LoVo (cell line): ENCODE results near the gene SPN.
"Not testable (repeated sequence)": the region's sequence is repeated elsewhere in the genome, so short reads cannot be mapped to it uniquely, and the experiment has no call there.

Source experiments
- DNase-seq: peaks from one replicate; pipeline ENCODE4 v3.0.0-alpha.2; 2016; ENCODE audit warnings: low spot score

SPN gene

DNA sequence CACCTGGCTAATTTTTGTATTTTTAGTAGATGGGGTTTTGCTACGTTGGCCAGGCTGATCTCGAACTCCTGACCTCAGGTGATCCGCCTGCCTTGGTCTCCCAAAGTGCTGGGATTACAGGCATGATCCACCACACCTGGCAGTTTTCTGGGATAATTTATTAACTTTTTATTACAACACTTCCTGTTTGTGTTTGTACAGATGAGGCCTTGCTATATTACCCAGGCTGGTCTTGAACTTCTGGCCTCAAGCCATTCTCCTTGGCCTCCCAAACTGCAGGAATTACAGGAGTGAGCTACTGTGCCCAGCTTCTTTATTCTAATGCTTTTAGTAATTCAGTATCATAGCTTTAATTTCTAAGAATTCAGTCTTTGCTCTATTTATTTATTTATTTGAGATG lies 16.1 kb upstream of the SPN start:
- no peak for DNase-seq

DNA sequence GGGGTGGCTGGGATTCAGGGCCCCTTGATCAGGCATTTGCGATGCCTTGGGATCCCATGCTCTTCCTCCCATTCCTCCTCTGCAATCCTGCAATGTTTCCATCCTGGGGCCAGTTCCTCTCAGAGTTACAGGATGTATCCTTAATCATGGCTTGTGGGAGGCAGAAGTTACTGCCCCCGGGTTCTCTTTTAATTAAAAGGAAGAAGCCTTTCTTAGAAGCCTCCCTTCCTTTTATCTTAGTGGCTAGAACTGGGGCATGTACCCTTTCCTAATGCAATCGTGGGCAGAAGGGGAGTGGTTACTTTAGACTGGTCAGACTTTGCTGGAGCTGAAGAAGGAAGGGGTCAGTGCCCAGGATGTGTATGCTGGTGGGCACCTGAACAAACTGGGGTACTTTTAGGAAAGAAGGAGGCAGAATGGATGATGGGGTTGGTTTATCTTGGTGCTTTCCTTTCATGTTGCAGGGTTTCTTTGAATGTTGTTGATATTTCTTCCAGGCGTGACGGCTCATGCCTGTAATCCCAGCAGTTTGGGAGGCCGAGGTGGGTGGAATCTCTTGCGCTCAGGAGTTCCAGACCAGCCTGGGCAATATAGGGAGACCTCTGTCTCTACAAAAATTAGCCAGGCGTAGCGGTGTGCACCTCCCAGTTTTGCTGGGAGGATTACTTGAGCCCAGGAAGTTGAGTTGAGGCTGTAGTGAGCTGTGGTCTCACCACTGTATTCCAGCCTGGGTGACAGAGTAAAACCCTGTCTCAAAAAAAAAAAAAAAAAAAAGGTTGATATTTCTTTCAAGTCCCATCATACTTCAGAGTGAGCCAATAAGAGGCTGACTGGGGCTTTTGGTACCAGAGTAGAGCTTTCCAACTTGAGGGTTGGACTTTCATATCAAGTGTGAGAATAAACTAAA lies 13.2 kb upstream of the SPN start:
- DNase-seq: no peak

DNA sequence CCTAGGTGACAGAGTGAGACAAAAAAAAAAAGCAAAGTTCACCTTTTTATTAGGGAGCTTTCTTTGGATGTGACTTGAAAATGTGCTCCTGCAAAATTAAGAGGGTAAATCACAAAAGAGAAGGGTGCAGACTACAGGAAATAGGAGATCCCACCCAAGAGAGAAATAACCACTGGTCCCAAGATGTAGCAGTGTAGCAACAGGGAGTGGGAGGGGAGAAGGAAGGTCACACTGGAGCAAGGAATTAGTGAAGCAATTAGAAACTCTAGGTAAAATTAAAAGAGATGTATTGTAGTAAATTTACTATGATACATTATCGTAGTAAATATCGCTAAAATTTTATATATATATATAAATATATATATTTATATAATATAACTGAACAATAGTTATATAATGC lies 12.3 kb upstream of the SPN start:
- no peak for DNase-seq

DNA sequence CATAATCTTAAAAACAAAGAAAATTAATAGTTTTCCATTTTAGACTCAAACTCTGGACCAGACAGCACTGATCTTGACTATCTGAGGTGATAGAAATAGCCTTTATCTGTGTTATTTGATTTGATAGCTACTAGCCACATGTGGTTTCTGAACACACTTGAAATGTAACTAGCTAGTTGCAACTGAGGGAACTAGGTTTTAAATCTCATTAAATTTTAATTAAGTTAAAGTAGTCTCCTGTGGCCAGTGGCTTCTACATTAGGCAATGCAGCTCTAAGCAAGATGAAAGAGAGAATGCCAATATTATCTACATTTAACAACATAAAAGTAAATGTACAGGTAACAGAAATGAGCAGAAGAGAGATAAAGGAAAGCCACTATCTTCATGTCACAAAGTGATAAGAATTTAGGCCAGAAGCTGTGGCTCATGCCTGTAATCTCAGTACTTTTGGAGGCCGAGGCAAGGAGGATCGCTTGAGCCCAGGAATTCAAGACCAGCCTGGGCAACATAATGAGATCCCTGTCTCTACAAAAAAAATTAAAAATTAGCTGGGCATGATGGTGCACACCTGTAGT lies 11.2 kb upstream of the SPN start:
- no peak for DNase-seq

DNA sequence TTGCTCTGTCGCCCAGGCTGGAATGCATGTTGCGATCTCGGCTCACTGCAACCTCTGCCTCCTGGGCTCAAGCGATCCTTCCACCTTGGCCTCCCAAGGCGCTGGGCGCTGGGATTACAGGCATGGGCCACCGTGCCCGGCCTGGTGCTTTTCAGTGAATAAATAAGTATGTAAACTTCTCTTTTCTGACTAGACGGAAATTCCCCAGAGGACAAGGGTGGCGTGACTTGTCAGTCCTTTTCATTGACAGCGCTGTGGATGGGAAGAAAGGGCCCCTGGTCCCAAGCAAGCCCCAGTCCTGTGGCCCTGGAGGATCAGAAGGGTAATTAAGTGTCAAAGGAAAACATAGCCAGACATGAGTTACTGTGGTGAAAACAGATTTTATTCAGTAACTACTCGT lies 9.6 kb upstream of the SPN start:
- DNase-seq: no peak

DNA sequence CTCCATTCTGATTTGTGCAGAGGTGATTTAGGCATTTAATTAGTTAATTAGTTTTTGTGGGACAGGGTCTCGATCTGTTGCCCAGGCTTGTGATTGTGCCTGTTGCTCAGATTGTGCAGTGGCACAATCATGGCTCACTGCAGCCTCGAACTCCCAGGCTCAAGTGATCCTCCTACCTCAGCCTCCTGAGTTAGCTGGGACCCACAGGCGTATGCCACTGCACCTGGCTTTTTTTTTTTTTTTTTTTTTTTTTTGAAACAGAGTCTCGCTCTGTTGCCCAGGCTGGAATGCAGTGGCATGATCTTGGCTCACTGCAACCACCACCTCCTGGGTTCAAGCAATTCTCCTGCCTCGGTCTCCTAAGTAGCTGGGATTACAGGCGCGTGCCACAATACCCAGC lies 9.2 kb upstream of the SPN start:
- not testable (repeated sequence) for DNase-seq

DNA sequence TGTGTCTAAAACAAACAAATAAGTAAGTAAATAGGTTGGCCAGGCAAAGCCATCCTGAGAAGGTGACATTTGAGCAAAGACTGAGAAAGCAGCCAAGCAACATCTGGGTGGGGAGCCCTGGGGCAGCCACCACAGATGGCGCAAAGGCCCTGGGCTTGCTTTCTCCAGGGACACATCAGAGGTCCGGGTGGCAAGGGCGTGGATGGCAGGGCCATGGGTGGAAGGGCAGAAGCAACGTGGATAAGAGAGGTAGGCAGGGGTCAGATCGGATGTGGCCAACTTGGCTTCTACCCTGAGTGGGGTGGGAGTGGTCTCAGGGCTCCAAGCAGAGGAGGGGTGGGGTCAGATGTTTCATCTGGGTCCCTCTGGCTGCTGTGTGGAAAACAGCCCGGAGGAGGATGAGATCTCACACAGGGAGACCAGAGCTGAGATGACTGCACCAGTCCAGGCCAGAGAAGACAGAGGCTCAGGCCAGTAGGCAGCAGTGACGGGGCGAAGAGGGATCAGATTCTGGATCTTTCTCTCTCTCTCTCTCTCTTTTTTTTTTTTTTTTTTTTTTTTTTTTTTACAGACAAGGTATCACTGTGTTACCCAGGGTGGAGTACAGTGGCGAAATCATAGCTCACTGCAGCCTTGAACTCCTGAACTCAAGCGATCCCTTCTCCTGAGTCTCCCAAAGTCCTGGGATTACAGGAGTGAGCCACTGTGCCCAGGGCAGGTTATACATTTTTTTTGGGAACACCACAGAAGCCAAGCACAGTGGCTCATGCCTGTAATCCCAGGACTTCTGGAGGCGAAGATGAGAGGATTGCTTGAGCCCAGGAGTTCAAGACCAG lies 6.1 kb upstream of the SPN start:
- DNase-seq: no peak

DNA sequence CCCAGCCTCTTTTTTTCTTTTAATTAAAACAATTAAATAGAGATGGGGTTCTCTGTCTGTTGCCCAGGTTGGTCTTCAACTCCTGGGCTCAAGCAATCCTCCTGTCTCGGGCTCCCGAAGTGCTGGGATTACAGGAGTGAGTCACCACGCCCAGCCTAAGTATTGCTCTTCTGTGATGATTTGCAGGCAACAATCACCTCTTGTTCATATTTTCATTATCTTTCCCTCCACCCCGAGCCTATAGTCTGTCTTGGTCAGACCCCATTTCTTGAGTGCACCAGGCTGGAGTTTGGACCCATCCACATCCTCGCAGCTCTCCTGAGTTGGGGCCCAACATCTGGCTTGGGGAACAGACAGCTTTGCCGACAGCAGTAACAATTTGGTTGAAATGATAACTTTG lies 4.3 kb upstream of the SPN start:
- no peak for DNase-seq

DNA sequence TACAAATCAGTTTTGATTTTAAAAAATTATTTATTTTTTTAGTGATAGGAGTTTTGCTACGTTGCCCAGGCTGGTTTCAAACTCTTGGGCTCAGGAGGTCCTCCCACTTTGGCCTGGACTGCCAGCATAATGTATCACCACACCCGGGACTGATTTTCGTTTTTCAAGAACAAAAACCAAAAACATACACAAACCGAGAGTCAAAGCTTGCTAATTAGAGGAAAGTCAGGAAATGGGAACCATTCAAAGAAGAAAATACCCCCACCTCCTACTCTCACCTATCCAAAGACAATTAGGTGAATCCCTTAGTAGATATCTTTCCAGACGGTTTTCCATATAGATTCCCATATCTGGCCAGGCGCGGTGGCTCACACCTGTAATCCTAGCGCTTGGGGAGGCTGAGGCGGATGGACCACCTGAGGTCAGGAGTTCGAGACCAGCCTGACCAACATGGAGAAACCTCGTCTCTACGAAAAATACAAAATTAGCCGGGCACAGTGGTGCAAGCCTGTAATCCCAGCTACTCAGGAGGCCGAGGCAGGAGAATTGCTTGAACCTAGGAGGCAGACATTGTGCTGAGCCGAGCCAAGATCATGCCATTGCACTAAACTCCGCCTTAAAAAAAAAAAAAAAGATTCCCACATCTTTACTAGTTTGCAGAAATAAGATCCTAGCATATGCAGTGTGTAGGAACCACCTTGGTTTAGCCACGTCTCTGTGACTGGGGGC lies 883 bp upstream of the SPN start:
- no peak for DNase-seq

DNA sequence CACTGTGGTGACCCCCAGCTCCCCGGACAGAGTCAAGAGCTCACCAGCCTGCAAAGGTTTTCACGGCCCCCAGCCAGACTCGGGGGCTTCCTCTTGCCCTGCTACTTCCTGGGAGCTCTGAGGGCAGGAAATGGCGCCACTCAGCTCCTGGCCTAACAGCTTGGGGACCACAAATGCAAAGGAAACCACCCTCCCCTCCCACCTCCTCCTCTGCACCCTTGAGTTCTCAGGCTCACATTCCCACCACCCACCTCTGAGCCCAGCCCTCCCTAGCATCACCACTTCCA lies 375 bp upstream of the SPN start:
- DNase-seq: no peak

DNA sequence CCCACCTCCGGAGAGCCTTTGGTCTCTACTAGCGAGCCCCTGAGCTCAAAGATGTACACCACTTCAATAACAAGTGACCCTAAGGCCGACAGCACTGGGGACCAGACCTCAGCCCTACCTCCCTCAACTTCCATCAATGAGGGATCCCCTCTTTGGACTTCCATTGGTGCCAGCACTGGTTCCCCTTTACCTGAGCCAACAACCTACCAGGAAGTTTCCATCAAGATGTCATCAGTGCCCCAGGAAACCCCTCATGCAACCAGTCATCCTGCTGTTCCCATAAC lies 702 bp downstream of the SPN start:
- DNase-seq: no peak

DNA sequence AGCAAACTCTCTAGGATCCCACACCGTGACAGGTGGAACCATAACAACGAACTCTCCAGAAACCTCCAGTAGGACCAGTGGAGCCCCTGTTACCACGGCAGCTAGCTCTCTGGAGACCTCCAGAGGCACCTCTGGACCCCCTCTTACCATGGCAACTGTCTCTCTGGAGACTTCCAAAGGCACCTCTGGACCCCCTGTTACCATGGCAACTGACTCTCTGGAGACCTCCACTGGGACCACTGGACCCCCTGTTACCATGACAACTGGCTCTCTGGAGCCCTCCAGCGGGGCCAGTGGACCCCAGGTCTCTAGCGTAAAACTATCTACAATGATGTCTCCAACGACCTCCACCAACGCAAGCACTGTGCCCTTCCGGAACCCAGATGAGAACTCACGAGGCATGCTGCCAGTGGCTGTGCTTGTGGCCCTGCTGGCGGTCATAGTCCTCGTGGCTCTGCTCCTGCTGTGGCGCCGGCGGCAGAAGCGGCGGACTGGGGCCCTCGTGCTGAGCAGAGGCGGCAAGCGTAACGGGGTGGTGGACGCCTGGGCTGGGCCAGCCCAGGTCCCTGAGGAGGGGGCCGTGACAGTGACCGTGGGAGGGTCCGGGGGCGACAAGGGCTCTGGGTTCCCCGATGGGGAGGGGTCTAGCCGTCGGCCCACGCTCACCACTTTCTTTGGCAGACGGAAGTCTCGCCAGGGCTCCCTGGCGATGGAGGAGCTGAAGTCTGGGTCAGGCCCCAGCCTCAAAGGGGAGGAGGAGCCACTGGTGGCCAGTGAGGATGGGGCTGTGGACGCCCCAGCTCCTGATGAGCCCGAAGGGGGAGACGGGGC lies 1.3 kb downstream of the SPN start:
- no peak for DNase-seq

DNA sequence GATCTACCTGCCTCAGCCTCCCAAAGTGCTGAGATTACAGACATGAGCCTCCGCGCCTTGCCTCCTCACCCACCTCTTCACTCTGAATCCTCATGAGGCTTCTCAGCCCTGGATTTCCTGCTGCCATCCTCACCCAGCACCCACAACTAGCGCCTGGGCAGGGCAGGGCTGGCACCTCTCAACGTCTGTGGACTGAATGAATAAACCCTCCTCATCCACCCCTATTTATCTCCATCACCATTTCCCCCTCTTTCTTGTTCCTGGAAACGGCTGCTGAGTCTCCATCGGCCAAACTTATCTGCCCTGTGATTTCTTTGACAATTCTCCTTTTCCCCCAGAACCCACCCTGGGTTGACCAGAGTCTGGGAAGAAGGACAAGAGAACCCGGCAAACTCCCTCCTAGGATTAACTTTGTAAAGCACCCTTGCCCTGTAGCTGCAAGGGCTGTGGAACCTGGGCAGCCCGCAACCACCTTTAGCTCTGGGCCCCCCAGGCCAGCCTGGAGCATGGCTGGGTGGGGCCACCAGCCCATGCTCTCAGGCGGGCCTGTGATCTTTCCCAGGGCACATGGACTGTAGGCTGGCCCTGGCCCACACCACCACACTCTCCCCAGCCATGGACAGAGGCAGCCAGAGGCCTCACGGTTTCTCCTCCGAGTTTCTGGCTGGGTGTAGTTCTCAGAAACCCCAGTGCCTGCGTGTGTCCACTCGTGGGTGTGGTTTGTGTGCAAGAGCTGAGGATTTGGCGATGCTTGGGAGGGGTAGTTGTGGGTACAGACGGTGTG lies 2.4 kb downstream of the SPN start:
- DNase-seq: no peak

DNA sequence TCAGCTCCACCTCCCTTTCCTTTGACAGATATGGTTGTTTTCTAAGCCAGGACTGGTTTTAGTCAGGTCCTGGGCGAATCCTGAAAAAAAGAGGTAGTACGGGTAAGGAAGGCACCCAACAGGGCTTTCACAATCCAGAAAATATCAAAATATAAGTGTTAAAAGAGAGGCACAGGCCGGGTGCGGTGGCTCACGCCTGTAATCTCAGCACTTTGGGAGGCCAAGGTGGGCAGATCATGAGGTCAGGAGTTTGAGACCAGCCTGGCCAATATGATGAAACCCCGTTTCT lies 4.2 kb downstream of the SPN start:
- DNase-seq: not testable (repeated sequence)

DNA sequence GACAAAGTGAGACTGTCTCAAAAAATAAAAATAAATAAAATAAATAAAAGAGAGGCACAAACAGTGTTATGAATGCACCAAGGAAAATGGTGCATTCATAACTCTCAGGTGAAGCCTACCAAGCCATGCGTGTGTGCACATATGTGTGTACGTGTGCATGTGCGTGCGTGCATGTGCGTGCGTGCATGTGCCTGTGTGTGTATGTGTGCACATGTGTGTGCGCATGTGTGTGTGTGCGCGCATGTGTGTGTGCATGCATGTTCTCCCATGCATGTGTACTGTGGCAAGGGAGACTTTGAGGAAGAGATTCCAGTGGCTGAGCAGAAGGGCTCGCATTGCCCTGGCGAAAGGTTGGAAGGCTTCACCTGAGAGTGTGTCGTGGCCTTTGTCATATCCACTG lies 4.7 kb downstream of the SPN start:
- no peak for DNase-seq

DNA sequence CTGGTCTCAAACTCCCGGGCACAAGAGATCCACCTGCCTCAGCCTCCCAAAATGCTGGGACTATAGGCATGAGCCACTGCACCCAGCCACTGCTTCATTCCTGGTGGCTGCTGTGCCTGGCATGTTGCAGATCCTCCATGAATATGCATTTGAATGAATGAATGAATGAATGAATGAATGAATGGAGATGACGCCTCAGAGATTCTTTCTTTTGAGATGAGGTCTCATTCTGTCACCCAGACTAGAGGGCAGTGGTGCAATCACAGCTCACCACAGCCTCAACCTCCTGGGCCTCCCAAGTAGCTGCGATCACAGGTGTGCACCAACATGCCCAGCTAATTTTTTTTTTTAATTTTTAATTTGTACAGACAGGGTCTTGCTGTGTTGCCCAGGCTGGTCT lies 5.2 kb downstream of the SPN start:
- no peak for DNase-seq

DNA sequence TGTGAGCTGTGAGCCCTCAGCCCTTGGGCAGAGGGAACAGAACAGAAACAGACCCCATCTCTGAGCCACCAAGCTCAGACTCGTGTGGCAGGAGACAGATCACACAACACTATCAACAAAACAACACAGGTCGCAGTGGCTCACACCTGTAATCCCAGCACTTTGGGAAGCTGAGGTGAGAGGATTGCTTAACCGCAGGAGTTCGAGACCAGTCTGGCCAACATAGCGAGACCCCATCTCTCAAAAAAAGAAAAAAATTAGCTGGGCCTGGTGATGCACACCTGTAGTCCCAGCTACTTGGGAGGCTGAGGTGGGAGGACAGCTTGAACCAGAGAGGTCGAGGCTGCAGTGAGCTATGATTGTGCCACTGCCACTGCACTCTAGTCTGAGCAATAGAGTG lies 10.5 kb downstream of the SPN start:
- DNase-seq: no peak

DNA sequence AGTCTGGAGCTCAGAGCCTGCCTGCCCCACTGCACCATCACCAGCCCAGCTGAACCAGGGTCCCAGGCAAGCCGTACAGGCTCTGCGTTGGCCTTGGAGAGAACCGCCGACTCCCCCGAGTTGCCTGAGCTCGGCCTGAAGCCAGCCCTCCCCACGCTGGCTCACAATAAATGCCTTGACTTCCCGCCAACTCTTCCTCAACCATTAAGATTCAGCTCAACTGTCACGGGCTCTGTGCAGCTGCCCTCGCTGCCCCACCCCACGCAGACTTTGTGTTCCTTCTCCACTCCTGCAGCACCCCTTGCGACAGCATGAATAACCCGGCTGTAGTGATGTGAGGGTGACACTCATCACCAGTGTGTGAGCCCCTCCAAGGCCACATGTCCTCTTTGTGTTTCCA lies 11.1 kb downstream of the SPN start:
- DNase-seq: no peak

DNA sequence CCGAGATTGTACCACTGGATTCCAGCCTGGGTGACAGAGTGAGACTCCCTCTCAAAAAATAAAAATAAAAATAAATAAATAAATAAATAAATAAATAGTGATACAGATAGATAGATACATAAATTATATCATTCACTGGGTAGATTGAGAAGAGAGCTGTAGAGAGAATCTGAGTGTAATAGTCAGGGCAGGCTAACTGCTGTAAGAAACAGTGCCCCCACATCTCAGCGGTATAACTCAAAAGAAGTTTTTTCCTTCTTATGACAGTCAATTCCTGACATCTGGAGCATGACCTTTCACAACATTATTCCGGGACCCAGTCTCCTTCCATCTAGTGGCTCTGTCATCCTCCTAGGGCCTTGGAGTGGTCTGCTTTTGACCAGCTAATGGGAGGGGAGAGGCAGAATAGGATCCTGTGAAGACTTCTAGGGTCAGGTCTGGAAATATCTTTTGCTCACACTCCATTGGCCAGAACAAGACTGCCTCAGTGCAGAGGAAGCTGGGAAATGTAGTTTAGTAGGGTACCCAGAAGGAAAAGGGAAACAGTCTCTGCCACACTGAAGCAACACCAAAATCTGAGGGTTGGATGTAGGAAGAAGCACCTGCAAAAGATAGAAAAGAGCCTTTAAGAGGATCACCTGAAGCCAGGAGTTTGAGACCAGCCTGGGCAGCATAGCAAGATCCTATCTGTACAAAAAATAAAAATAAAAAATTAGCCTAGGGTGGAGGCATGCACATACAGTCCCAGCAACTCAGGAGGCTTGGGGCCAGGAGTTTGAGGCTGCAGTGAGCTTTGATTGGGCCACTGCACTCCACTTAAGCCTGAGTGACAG lies 13.0 kb downstream of the SPN start:
- DNase-seq: no peak

DNA sequence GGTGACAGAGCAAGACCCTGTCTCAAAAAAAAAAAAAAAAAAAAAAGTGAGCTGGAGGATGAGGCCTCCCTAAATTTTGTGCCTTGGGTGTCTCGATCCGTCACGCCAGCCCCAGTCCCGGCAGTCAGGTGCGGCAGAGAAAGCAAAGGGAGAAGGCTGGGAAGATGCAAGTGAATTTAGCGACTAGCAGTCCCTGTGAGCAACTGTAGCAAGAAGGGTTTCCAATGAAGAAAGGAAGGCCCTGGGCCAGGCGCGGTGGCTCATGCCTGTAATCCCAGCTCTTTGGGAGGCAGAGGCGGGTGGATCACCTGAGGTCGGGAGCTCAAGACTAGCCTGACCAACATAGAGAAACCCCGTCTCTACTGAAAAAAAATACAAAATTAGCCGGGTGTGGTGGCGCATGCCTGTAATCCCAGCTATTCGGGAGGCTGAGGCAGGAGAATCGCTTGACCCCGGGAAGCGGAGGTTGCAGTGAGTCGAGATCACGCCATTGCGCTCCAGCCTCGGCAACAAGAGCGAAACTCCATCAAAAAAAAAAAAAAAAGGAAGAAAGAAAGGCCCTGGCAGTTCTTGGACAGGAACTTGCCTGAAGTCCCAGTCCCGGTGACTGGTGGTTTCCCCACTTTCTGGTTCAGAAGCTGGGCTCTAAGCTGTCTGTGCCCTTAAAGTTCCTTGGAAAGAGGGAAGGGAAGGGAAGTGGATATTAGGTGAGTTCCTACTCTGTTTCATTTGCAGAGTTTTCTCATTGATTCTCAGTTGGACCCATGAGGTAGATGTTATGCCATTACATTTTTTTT lies 14.1 kb downstream of the SPN start:
- no peak for DNase-seq
